D721Med (cell line): ENCODE measurements around the gene TGFBR1.

Source experiments
- DNase-seq: peaks from one replicate; pipeline ENCODE4 v3.0.0; 2011; ENCODE audit warnings: low spot score; ENCODE audit not compliant: insufficient read length
- FAIRE-seq: peaks from 2 replicates; lab custom pipeline; 2011; peaks lifted over from hg19 to GRCh38; lab: Jason Lieb, UNC
- CTCF ChIP-seq: IDR thresholded peaks from 2 replicates; pipeline ENCODE4 v1.5.1; 2012; ENCODE audit warnings: mild to moderate bottlenecking, control low read depth; ENCODE audit not compliant: insufficient read depth; ENCODE audit errors: missing control alignments

TGFBR1 gene

DNA sequence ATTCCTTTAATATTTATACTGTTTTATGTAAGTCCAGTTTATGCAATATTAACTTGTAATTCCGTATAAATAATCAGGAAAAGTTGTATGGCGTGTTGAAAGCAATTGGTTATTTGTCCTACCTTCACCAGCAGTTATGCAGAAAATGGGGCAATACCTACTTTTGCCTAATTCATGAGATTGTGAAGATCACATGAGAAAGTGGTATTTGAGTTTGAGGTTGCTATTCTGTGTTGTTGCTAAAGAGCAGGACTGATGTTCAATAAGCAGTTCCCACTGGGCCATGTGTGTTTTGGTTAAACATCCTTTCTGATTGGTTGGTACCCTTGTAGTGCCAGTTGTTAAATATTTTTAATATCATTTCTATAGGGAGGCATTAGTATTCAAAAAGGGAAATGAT, 3.2 kb downstream of the TGFBR1 start:
- TF ChIP-seq CTCF: no peak
- FAIRE-seq (no peak), DNase-seq (no peak)

DNA sequence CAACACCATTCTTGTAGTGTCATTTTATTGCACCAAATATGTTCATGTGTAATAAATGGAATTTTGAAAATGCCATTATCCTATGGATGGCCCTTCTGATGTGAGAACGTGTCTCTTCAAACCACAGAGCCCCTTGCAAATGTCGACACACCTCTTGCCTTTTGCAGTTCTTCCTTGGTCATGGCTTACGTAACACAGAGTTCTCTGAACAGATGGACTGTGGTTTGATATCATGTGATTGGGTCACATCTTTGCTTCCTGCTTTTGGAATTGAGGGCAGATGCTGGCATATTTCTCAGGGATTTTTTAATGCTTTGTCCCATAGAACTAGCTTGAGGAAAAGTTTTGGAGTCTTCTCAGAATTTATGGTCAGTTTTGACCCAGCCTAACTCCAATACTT, 4.6 kb downstream of the TGFBR1 start:
- FAIRE-seq: no peak
- TF ChIP-seq CTCF: no peak
- DNase-seq: no peak

DNA sequence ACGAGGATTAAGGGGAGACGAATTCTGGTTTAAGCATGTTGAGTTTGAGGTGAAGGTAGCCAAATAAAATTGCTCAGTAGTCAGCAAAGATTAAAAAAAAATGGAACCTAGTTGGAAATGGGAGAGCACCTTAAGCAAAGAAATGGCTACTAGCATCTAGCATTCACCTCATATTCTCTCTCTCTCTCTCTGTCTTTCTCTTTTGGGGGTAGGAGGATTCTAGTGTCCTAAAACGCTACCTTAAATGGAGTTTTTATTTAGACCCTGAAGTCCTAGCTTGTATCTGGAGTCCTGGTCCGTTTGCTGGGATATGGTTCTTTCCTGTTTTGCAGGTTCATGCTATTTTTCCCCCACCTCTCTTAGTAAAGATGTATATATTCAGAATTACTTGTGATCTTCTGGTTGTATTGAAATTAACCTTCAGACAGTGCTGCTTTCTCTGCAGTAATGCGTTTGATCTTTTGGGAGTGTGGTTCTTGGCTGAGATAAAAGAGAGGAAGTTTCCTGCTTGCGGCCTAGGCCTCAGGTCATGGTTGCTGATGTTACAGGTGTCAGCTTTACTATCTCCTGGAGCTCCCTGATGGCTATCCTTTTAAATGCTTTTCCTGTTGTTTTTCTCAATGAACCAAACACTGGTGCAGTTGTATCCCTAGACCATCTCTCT, 8.0 kb downstream of the TGFBR1 start:
- TF ChIP-seq CTCF: no peak
- FAIRE-seq (no peak), DNase-seq (no peak)

GRCh38 chr9:99113414-99114048, 8.6 kb downstream of the TGFBR1 start:
- FAIRE-seq (no peak), DNase-seq (no peak)
- TF ChIP-seq CTCF: no peak

- peak; percentile 72 for FAIRE-seq
Observed at GRCh38 chr9:99114049-99114440, 9.1 kb downstream of the TGFBR1 start.

GRCh38 chr9:99114846-99115500, 10.1 kb downstream of the TGFBR1 start:
- TF ChIP-seq CTCF: no peak
- no peak for DNase-seq
- FAIRE-seq: no peak

More at GRCh38 chr9:99114049-99114440, 9.1 kb downstream of the TGFBR1 start:
- TF ChIP-seq CTCF: no peak
- no peak for DNase-seq

GRCh38 chr9:99116003-99116411, 11.1 kb downstream of the TGFBR1 start:
- no peak for TF ChIP-seq CTCF
- no peak for DNase-seq
- FAIRE-seq: no peak
